Endometrial microvascular endothelial cells (primary cell): Measurements from ENCODE around the gene MDFI. TPM values are rescaled to one million over a fixed set of nuclear protein-coding genes. Genes with fewer than 3 reads are reported as not detected.

Experiments used
- in situ Hi-C: cut with HindIII; loops from 2 replicates; pipeline ENCODE4 v1.10.0; 2017; ENCODE audit warnings: low sequenced_read_pairs, low pct_unique_long_range_greater_than_20kb; ENCODE audit errors: inconsistent ontology term
- total RNA-seq: library from RNA; depleted of rRNA; stranded (reverse); fragments of >200 nt; gene quantifications from one replicate; pipeline ENCODE4 v1.2.3, GENCODE V29; 2015; ENCODE audit errors: inconsistent ontology term

Gene MDFI
- total RNA-seq, 1 donor from 2014 or later = 52.2 TPM

DNA sequence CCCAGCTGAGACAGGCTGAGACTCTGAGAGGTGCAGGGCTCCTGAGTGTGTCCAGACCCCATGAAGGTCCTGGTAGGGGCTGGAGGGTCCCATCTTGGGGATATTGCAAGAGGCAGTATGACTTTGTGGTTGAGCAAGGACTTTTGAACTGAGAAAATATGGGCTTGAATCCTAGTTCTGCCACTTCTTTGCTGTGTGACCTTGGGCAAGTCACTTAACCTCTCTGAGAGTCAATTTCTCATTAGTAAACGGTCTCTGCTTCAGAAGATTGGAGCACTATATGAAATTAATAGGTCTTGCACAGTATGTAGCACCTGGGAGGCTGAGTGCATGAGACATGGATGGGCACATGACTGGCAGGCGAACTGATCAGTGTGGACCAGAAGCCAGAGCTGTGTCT, 54.5 kb downstream of the MDFI start:
- in situ Hi-C loops = no loop called here

DNA sequence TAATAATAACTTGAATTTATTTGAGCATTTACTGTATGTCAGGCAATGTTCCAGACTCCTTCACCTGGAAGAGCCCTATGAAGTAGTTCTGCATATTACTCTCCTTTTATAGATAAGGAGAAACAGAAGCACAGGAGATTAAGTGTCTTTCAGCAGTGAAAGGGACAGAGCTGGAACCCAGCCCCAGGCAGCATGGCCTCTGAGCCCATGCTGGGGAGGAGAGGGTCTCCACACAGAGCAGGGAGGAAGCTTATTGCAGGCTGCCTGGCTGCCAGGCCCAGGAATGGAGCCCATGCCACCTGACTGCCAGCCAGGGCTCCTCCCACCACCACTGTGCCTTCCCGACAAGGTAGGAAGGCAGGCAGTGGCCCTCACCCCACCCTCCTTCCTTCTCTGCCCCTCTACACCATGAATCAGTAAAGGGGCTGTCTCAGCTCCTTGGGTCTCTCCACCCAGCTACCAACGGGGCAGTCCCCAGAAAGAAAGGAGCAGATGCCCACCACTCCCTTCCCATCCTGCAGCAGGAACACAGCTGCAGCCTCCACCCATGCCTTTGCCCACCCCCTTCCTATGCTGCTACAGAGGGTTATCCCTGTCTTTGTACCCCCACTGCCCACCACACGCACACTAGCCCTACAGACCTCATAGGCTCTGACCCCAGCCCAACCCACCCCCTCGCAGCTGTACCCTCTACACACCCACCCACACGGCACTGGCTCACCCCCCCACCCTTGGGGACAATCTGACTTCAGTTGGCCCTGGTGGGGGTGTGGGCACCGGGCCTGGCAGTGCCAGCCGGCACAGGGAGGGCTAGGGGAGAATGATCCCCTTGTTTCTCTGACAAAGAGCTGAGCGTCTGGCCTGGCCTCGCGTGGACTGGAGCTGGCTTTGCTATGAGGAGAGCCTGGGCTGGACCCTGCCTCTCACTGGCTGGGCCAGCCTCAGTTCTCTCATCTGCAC, 55.3 kb downstream of the MDFI start:
- in situ Hi-C loops = no loop called here

- in situ Hi-C loops = no loop called here
These were observed 56.7 kb downstream of the MDFI start for GRCh38 chr6:41694815-41695526.

DNA sequence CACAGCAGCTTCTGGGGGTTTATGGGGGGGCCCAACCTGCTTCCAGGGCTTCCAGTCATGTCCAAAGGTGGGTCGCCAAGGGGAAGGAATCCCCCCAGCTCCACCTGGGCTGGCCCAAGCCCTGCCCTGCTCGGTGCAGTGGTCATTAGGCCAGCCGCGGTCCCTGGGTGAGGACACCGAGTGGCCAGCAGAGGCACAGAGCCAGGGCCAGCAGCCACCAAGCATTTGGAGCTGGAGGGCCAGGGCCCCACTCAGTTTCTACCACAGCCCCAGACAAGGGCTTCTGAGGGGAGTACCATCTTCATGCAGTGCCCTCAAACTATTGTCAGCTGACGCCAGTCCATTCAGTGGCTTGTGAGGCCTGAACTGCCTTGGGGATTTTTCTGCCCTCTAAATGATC, 57.6 kb downstream of the MDFI start:
- in situ Hi-C loops = no loop called here

DNA sequence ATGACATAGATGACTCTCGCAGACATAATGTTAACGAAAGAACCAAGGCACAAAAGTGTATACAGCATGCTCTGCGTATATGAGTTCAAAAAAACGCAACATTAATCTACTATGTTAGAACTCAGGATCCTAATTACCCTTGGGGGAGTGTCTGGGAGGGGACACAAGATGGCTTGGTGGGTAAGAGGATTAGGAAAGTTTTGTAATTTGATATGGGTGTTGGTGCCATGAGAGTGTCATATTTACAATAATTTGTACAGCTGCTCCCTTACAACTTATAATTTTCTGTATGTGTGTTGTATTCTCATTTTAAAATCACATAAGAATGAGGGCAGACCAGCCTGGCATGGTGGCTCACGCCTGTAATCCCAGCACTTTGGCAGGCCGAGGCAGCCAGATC, 58.5 kb downstream of the MDFI start:
- in situ Hi-C loops = no loop called here

DNA sequence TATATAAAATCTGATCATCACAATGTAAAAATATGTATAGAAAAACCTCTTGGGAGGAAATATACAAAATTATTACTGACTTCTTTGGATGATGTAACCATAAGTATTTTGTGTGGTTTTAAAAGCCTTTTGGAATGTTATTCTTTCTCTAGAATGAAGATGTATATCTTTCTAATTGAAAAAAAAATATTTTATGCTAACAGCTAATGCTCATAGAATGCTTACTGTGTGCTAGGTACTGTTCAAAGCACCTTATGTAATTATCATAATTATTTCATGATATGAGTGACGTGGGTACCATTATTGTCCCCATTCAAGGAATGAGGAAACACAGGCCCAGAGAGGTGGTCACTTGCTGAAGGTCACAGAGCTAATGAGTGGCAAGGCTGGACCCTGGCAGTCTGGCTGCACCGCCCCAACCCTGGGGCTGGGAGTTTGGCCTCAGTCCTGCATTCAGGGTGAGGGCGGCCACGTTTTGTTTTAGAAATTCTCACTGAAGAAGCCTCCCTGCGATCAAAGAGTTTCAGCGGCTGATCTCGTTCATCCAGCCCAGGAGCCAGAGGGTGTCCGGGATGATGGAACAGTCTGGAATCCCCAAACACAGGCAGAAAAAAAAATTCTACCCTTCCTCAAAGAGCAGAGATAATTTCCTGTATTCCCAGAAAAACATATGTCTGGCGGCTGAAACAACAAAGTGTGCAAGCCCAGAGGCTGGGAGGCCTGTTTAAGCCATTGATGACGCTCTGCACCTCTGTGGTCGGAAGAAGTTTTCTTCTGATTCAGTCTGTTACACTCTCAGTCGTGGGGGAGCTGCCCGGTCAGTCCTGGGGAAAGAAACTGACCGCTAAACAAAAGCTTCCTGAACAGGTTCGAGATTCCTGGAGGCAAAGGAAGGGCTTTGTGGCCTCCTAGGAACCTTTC, 59.9 kb downstream of the MDFI start:
- in situ Hi-C loops = no loop called here

DNA sequence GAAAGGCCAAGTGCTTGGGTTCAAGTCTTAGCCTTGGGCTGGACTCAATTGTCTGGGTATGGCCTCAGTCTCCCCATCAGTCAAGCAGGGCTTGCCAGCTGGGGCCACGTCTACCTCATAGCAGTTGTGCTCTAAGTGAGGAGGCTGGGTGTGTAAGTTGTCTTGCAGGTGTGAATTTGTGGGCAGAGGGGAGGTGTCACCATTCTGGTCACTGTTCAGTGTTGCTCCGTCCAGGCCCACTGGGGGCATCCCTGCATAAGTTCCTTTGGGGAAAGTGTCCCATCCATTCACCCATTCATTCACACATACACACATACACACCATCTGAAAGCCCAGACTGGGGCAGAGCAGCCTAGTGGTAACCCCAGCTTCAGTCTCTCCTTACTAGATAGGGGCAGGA, 60.8 kb downstream of the MDFI start:
- in situ Hi-C loops = no loop called here

- in situ Hi-C loops = no loop called here
These were observed 62.4 kb downstream of the MDFI start for GRCh38 chr6:41700463-41701347.

DNA sequence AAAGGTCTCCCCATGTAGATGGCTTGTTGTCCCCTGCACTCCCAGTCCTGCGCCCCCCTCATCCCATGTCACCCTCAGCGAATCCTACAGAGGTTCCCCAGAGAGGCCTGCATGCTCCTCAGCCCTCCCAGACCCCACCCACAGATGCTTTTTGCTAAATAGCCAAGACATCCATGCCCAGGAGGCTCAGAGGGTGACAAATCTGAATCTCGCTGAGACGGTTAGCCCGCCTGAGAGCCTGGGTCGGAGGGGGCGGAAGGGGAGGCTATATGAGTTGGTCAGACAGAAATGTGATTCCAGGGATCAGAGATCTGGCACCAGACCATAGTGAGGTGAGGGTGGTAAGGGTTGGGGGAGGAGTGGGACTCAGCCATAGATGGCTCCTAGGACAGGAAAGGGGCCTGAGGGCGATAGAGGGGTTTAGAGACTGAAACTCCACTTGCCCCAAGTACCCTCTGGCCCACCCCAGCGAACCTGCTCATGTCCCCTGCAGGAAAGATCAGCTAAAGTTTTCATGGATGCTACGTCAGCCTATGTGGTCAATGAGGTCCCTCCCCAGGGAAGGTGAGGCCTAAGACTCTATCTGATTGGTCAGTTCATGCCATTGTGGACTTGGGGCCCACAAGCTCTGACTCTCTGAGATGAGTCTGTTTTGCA, 63.9 kb downstream of the MDFI start:
- in situ Hi-C loops = no loop called here

DNA sequence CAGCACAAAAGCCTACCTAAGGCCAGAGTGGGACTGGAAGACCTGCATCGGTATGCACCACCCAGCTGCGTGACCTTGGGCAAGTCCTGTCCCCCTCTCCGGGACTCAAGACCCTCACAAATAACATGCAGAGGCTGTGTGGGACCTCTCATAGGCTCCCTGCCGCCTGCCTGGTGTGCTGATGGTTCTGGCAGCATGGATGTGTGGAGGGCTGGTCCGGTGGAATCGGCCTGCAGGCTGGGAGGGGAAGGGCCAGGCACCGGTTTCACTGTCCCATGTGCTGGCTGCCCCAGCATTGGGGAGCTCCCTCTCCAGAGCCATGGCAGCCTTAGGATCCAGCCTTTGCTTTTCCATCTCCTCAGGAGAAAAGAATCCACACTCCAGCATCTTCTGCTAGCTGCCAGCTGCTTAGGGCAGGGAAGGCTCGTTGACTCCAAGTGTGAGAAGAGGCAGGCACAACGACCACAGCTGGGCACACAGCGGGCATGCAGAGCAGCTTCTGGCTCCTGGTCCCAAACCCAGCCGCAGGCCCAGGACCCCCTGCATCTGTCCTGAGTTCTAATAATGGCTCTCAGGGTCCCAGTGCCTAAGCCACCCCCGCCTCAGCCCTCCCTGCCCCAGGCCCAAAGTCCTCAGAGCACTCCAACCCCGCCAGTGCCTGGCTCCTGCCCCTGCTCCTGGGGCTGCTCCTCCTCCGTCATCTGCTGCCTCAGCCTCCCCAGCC, 64.7 kb downstream of the MDFI start:
- in situ Hi-C loops = no loop called here

Other genes starting within 250 kb of the MDFI start
- 6.1 TPM for gene FOXP4, start 92.1 kb upstream of the MDFI start, total RNA-seq
- gene TFEB, start 97.1 kb downstream of the MDFI start, total RNA-seq = 5.9 TPM
- not detected for gene PGC, start 108.9 kb downstream of the MDFI start, total RNA-seq
- 1.2 TPM for gene FRS3, start 141.4 kb downstream of the MDFI start, total RNA-seq
- 4.5 TPM for gene PRICKLE4, start 142.3 kb downstream of the MDFI start, total RNA-seq
- 212 TPM for gene TOMM6, start 149.2 kb downstream of the MDFI start, total RNA-seq